Neutrophil (primary cell): Measurements from ENCODE around the gene RHEX.
"Not testable (repeated sequence)": the region's sequence is repeated elsewhere in the genome, so short reads cannot be mapped to it uniquely, and the experiment has no call there.

ENCODE experiments used
- H3K27ac ChIP-seq: fragments of 200-600 bp; sonication (generic); 2 replicates; pipeline ENCODE4 v1.5.1; 2016; ENCODE audit warnings: mild to moderate bottlenecking, moderate library complexity
- H3K27me3 ChIP-seq: fragments of 200-600 bp; sonication (generic); 2 replicates; pipeline ENCODE4 v1.6.0; 2016; ENCODE audit warnings: mild to moderate bottlenecking
- H3K36me3 ChIP-seq: fragments of 200-600 bp; sonication (generic); 2 replicates; pipeline ENCODE4 v1.5.1; 2017
- H3K4me1 ChIP-seq, 2 experiments: fragments of 200-600 bp in 1 of 2; sonication (generic) in 1 of 2; 1 replicate in 1 of 2; 2 replicates in 1 of 2; pipeline versions ENCODE4 v1.5.1 to v1.6.1; 2013 to 2016; ENCODE audit warnings: low read depth in 1 of 2, low read length in 1 of 2, mild to moderate bottlenecking in 1 of 2, moderate library complexity in 1 of 2; ENCODE audit not compliant: control insufficient read depth in 1 of 2, insufficient read depth in 1 of 2
- H3K4me3 ChIP-seq, 2 experiments: fragments of 200-600 bp in 1 of 2; sonication (generic) in 1 of 2; 1 replicate in 1 of 2; 2 replicates in 1 of 2; pipeline ENCODE4 v1.5.1; 2013 to 2016; ENCODE audit warnings: low read depth in 1 of 2, low read length in 1 of 2, mild to moderate bottlenecking in 1 of 2, moderate library complexity in 1 of 2
- H3K9me3 ChIP-seq: fragments of 200-600 bp; sonication (generic); 2 replicates; pipeline ENCODE4 v1.5.1; 2016
- TF ChIP-seq, protein P1 (sequence below): fragments of 200-600 bp; sonication (generic); IDR thresholded peaks from 2 replicates; pipeline ENCODE4 v1.5.1; 2016; ENCODE audit warnings: antibody characterized with exemption

Gene RHEX, protein sequence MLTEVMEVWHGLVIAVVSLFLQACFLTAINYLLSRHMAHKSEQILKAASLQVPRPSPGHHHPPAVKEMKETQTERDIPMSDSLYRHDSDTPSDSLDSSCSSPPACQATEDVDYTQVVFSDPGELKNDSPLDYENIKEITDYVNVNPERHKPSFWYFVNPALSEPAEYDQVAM

DNA sequence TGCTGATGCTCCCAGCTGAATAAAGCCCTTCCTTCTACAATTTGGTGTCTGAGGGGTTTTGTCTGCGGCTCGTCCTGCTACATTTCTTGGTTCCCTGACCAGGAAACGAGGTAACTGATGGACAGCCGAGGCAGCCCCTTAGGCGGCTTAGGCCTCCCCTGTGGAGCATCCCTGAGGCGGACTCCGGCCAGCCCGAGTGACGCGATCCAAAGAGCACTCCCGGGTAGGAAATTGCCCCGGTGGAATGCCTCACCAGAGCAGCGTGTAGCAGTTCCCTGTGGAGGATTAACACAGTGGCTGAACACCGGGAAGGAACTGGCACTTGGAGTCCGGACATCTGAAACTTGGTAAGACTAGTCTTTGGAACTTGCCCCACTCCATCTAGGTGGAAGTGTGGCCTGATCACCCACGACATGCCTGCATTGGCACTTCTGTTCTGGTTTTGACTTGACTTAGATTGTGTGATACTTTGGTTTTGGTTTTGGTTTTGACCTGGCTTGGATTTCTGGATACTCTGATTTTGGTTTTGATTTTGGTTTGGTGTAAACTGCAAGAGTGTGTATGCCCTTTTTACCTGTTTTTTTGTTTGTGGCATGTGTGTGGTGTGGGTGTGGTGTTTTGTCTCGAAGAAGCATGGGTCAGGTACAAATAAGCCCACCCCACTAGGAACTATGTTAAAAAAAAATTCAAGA, at the start of gene RHEX:
RHEX (plus strand) TSS at position 255 of the 692 bp plus-strand sequence. CDS start 44,656 bp downstream, outside the sequence.
- H3K27ac ChIP-seq, H3K27me3 ChIP-seq, H3K36me3 ChIP-seq, H3K9me3 ChIP-seq, H3K4me3 ChIP-seq, H3K4me1 ChIP-seq: not testable (repeated sequence)

DNA sequence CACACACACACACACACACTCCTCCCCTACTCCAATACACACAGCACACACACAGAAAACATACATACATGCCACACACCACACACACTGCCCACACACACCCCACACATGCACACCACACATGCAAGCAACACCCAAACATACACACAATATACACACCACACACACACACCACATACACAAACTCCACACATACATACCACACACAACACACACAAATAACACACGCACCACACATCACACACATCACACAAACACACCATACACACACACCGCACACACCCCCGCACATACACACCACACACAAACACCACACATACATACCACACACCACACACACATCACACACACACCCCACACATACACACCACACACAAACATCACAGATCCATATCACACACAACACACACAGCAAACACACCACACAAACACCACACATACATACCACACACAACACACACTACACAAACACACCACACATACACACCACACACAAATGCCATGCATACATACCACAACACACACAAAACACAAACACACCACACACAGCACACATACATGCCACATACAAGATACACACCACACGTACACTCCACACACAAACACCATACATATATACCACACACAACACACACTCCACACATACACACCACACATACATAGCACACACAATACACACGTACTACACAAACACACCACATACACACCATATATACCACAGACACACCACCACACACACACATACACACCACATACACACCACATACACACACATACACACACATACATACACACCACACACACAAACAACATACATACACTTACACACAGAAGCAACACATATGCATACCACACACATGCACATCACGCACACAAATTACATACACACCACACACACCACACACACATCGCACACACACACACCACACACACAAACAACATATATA, 48.8 kb upstream of the RHEX start:
- Histone ChIP-seq H3K9me3 (no peaks in the 10 kb centered on the region), H3K27ac (no peak overlapping the region), H3K36me3 (no peaks in the 10 kb centered on the region), H3K4me3 (no peak overlapping the region), H3K4me1 (peaks cover 9 to 14% of the 10 kb centered on the region in 2 experiments), H3K27me3 (peaks cover 7% of the 10 kb centered on the region)
- TF ChIP-seq, protein P1, sequence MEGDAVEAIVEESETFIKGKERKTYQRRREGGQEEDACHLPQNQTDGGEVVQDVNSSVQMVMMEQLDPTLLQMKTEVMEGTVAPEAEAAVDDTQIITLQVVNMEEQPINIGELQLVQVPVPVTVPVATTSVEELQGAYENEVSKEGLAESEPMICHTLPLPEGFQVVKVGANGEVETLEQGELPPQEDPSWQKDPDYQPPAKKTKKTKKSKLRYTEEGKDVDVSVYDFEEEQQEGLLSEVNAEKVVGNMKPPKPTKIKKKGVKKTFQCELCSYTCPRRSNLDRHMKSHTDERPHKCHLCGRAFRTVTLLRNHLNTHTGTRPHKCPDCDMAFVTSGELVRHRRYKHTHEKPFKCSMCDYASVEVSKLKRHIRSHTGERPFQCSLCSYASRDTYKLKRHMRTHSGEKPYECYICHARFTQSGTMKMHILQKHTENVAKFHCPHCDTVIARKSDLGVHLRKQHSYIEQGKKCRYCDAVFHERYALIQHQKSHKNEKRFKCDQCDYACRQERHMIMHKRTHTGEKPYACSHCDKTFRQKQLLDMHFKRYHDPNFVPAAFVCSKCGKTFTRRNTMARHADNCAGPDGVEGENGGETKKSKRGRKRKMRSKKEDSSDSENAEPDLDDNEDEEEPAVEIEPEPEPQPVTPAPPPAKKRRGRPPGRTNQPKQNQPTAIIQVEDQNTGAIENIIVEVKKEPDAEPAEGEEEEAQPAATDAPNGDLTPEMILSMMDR = no peak

DNA sequence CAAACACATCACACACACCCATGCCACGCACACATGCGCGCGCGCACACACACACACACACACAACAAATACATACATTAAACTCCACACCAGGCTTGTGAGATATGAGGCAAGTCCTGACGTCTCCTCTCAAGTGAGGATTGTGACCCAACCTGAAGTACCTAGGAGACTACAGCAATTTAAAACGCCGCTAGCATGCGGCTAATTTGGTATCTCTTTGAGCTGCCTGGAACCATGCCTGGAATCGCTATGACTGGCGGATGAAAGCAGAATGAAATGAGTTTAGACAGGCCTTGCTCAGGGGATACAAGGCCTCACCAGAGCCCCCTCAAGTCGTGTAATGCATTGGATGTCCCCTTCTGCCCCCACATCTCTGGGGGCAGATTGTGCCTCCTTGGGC, 48.1 kb upstream of the RHEX start:
- no peaks in the 10 kb centered on the region for H3K36me3 ChIP-seq
- TF ChIP-seq, protein P1 = no peak
- no peak overlapping the region for H3K27ac ChIP-seq
- H3K9me3 ChIP-seq = no peaks in the 10 kb centered on the region
- peaks cover 9 to 14% of the 10 kb centered on the region in 2 experiments for H3K4me1 ChIP-seq
- no peak overlapping the region for H3K4me3 ChIP-seq
- peaks cover 7% of the 10 kb centered on the region for H3K27me3 ChIP-seq

DNA sequence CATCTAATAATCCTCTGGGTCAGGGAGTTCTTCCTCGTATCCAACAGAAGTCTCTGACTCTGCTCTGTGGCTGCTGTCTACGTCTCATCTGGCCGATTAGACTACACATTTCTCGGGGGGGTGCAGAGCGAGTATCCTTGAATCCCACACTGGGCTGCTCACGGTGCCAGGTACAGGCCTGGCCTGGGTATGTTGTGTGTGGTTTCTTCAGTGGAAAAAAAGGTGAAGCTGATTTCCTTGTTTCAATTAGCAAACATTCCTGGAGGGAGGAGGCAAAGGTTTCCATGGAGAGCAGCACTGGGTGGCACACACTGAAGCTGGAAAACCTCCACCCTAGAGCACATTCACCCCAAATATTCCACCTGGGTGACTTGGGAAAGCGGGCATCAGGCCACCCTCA, 47.7 kb upstream of the RHEX start:
- Histone ChIP-seq H3K4me1 (peaks cover 9 to 14% of the 10 kb centered on the region in 2 experiments), H3K27ac (no peak overlapping the region), H3K9me3 (no peaks in the 10 kb centered on the region), H3K4me3 (no peak overlapping the region), H3K36me3 (no peaks in the 10 kb centered on the region), H3K27me3 (peaks cover 7% of the 10 kb centered on the region)
- TF ChIP-seq, protein P1 = no peak

DNA sequence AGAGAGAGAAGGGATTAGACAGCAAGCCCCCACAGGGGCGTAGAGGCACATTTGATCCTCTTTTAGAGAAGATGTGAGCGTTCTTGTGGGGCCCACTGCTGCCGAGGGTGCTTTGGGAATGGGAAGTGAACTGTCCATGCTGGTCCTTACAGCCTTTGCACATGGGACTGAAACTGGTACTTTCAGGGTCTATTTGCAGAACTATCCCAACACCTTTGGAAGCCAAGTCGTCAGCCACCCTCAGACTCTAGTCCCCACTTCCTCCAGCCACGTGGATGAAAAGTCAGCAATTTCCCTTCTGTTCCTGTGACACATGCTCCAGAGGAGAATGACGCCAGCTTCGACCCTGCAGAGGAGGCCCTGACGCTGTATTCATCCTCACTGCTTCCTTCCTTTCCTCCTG, 47.2 kb upstream of the RHEX start:
- no peak overlapping the region for H3K4me3 ChIP-seq
- H3K4me1 ChIP-seq = peaks cover 9 to 14% of the 10 kb centered on the region in 2 experiments
- H3K27me3 ChIP-seq = peaks cover 7% of the 10 kb centered on the region
- TF ChIP-seq, protein P1 = no peak
- H3K9me3 ChIP-seq = no peaks in the 10 kb centered on the region
- H3K27ac ChIP-seq = no peak overlapping the region
- no peaks in the 10 kb centered on the region for H3K36me3 ChIP-seq
